HG02938 (cell line): ENCODE measurements around the gene GBF1.

Experiments used
- ATAC-seq: cut with Tn5 transposase; IDR thresholded peaks from one replicate; pipeline ENCODE4 v1.9.1; 2021; ENCODE audit warnings: mild to moderate bottlenecking, moderate library complexity; ENCODE audit not compliant: unreplicated experiment

GBF1 gene

DNA sequence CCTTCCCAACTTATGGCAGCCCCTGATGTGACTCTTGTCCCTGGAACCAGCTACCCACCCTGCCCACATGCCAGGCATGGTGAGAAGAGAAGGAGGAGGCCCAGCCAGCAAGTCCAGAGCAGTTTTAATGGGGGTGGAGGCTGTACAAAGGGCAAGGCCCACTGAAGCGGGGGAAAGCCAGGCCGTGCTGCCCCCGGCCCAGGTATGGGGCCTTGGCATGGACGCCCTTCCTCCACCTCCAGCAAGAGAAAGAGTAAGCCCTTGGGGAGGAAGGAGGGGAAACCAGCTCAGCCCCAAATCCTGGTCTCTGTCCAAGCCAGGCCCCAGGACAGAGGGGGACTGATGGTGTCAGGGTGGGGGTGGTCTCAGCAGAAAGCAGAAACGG is 157.2 kb downstream of the GBF1 start:
- ATAC-seq, result no peak

DNA sequence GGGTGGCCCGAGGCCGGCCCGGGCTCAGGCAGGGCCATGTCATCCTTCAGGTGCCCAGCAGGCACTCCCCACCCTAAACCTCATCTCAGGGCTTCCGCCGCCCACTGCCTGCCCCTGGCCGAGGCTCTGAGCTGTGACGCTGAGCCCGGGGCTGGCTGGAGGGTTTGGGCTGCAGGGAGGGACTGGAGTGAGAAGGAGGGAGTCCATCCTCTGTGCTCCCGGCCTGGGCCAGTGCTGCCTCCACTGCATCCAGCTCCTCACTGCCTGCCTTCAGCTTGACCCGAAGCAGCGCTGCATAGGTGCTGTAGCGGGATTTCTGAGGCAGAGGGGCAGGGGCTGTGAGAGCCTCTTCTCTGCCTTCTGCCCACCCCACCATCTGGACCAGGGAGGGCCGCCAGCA is 157.8 kb downstream of the GBF1 start:
- ATAC-seq, result no peak

DNA sequence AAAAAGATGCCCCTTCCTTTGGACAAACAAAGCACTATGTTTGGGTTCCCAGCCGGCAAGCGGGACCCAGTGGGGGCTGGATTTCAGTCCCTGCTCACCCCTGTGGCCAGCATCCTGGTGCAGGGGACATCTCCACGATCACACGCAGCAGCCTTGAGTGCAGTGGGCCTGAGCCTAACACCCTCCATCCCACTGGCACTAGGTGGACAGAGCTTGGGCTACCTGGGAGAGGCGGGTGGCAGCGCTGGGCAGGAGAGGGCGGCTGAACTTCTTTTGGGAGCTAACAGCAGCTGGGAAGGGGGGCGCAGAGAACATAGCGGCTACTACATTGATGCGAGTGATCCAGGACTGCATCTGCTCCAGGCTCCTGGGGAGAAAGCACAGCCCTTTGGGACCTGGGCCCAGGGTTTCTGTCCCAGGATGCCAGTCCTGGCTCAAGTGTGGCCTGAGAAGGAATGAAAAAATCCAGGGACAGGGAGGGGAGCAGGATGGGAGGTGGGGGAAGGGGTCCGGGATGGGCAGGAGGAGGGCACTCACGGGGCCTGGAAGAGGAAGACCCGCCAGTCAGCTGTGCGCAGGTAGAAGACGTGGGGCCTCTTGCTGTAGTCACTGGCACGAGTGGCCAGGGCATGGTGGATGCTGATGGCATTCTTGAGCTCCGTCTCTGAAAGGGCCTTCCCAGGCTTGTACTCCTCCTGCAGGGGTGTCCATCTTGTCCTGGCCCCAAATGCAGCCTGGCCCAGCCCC is 159.2 kb downstream of the GBF1 start:
- no peak for ATAC-seq

GRCh38 chr10:102405108-102405571 is 159.8 kb downstream of the GBF1 start:
- no peak for ATAC-seq

GRCh38 chr10:102405632-102406031 is 160.3 kb downstream of the GBF1 start:
- no peak for ATAC-seq

GRCh38 chr10:102406815-102407214 is 161.5 kb downstream of the GBF1 start:
- no peak for ATAC-seq

DNA sequence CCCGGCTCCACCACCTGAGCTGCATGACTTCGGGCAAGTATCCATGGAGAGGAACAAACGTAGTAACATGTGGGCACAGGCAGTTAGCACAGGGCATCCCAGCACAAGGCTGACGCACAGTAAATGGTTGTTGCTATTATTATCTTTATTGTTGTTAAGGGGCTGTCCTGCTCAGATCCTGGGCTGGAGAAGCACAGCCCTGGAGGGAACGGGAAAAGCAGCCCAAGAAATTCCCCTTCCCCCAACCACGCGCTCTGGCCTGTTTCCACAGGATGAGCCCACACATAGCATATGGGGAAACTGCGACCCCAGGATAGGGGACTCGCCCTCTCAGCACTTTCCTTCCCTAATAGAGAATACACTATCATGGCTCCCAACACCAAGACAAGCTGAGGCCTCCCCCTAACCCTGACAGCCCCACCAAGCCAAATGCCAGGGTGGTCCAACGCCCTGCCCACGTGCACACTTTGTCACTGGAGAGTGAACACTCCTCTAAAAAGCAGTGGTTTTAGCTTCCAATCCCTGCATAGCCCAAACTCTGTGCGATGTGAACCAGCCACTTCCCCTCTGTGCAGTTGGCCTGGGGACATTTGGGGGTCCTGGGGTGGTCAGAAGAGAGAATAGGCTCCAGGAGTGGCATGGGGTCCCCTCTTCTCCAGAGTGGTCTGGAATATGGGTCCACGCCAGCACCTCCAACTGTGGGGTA is 162.2 kb downstream of the GBF1 start:
- no peak for ATAC-seq

DNA sequence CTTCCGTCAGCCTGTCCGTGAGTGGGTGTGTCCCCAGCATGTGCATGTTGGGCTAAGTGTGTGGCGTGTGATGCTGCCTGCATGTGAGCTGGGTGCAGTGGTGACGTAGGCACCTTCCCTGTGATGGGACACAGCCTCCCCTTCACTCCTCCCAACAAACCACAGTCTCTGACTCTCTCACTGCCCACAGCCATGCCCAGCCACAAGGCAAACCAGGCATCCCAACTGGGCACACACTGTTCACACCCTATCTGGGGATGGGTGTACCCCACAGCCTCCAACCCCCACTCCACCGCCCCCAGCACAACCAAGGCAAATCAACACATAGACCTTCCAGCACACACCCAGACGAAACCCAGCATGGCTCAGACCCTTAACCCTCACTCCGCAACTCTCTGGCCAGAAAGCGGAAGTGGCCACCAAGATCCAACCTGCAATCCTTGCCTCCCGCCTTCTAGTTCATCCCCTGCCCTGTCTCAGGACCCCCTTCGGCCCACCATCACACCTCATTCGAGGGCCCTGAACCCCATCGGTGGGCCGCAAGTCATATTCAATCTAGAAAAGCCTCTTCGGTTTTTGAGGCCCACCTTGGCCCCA is 162.9 kb downstream of the GBF1 start:
- no peak for ATAC-seq

DNA sequence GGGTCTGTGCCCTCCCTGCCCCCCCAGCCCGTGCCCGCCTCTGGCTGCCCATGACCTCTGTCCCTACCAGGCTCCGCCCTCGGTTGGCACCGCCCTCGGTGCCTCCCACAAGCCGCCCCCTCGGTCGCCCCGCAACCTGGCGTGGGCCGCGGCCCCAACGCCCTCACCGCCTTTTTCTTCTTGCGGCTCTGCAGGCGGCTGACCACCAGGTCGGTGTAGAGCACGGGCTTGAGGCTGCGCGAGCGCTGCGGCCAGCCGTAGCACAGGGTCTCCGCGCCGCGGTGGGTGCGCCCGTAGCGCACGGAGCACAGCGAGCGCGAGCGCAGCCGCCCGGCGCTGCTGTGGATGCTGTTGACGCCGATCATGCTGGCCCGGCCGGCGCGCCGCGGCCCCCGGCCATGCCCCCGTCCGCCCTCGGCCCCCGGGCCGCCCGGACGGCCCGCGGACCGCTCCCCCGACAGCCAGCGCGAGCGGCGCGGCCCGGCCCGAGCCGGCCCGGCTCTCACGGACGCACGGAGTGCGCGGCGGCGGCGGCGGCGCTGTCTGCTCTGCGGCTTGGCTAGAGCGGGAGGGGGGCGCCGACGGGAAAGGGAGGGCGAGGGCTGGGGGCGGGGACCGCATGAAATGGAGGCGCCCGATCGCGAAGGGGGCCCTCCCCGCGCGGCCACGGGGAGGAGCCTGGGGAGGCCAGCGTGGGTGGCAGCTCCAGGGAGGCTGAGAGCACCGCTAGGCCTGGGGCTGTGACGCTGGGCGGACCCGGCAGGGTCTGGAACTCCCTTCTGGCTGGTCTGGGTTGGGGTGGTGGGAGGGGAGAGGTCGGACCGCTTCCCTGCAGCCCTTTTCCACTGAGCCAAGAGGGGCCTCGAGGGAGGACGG is 163.6 kb downstream of the GBF1 start:
- ATAC-seq, result no peak

DNA sequence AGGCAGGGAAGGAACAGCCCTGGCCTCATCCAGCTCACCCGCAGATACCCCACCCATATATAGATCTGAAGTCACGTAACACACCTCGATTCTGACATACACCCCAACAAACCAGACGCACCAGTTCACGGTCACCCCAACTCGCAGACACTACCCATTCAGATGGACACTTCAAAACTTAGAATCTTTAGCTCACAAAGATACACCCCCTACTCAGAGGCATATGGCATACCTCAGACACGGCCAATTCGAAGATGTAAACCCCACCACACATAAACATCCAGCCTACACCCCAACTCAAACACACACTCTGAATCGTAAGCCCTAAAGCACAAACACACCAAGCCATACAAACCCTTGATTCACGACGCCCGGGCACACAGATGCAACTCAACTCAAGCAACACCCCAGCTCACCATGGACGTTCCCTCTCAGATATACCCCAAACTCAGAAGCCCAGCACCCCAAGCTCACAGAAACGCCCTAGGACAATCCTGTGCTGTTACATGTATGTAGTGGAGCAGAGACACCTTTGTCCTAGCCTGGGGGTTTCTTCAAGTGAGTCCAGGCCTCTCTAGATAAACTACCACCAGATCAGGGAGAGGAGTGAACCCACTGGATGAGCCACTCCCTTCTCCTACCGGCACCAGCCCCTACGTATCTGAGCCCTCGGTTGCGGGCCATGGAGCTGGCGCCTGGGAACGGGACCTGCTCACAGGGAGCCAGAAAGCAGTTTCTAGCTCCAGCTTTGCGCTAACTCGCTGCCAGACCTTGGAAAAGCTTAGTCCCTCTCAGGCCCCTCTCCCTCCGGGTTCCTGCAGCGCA is 164.5 kb downstream of the GBF1 start:
- no peak for ATAC-seq

DNA sequence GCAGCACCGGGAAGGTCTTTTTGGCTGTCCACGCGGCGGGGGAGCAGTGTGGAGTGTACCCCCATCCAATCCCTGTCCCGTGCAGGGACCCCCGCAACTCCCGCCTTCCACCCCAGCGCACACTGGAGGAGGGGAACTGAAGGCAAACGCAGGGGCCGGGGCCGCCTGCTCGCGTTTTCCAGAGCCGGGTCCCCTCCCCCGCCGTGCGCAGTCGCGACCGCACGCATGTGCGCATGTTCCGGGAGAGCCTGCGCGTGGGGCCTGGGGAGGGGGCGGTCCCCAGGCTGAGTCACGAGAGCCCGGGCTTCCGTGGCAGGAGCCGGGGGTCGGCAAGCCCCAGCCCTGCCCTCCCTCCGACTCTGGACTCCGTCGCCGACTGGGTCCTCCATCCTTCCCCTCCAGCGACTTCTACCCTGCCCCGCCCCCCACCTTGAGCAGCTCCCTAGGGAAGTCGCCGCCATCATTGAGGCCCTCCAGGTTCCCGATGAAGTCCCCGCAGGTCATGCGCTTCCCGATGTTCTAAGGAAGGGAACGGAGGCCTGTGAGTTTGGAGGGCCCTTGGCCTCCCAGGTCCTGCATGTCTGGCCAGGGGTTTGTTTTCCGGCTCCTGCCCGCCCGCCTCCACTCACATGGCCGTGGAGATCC is 165.2 kb downstream of the GBF1 start:
- ATAC-seq, result no peak

DNA sequence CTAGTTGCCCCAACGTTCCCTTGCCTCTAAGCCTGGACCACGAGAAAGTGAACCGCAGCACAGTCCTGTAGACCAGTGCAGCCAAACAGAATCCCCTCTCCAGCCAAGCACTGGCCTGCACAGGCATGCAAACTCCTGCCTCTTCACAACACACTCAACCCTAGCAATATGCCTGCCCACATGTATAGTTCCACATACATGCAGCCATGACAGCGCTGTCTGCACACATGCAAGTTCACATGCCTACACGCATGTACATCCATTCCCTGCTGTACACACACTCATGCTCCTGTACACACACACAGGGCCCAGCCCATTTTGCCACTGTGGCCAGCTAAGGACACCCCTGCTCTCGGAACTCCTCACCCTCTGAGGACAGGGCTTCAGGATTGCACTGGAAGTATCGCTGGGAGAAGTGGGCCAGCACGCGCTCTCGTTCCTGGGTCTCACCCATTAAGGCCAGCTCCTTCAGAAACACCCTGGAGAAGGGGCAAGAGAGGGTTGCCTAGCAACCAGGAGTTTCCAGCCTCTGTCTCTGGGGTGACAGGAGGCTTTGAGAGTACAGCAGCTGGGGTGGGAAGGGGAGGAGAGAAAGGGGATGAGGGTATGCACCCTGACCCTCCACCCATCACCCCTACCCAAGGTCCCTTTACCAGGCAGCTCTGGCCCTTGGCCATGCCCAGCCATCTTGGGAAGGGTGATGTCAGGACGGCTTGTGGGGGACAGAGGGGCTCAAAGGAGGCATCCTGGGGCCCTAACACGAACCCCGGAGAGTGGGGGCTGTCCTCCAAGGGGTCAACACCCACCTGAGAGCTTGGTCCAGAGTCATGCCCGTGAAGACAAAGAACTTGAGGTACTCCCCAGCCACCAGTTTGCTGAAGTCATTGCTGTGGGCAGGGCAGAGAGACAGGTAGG is 166.3 kb downstream of the GBF1 start:
- no peak for ATAC-seq

DNA sequence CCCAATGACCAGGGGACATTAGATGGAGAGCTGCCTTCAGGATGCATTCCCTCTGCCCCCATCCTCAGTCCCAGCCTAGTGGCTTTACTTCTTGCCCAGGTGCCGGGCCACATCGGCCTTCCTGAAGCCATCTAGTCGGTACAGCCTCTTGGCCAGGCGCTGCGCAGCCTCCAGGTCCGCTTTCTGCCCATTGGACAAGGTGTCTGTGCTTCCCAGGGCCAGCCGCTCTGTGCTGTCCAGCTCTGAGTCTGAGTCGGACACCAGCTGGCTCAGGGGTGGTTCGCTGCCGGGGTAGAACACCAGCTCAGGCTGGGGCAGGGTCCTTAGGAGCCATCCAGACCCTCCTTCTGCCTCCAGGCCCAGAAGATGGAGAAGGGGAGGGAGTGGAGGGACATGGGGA is 167.0 kb downstream of the GBF1 start:
- ATAC-seq, result no peak

DNA sequence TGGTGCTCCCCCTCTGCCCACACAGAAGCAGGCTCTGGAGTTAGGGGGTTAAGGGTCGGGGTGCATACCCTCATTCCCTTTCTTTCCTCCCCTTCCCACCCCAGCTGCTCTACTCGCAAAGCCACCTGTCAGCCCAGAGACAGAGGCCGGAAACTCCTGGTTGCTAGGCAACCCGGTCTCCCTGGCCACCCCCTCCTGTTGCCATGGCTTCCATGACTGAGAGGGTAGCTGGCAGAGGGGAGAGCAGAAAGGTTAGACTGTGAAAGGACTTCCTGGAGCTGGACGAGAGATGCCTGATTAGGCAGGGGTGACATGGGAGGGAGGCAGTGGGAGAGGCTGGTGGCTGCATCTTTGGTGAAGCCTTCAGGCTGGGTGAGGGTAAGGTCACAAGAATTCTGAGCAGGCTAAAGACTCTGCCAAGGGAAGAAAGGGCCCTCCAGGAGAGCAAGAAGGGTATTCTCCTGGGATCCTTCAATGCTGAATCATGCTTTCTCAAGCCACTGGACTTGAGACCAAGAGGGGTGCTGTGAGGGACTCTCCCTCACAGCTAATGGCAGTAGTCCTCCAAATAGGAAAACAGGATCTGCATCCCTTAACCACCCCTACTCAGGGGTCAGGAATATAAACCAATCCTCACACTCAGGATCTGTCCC is 167.8 kb downstream of the GBF1 start:
- ATAC-seq, result no peak

DNA sequence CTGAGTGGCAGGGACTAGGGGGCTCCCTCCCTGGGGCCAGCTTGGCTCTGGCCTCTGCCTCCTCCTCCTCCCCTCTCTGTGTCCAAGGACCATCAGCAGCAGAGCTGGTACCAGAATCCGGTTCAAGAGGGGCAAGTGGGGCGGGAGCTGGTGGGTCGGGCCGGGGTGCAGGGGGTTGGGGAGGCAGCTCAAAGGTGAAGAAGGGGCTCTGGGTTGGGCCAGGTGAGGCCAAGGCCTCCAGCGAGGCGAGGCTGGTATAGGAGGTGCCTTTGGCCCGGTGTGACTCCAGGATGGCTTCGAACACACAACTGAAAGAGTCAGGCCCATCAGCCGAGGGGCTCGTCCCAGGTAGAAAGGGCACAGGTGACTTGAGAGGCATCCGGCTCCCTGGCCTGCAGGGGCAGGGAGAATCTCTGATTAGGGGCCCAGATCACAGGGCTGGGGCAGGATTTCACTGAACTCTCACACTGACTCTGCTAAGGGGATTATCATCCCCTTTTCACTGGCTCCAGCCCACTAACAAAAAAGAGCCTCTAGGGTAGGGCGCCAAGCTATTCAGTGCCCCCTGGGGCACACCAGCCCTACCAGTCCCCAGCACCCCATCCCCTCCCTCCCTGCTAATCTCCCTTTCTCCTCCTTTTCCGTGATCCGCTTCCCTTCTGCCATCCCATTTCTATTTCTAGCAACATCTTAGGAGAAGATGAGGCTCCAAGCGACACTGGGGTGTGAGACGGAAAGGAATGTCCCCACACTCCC is 168.7 kb downstream of the GBF1 start:
- no peak for ATAC-seq

- no peak for ATAC-seq
Measured at GRCh38 chr10:102414749-102415148, 169.4 kb downstream of the GBF1 start.

- ATAC-seq, result no peak
Measured at GRCh38 chr10:102416283-102416682, 171.0 kb downstream of the GBF1 start.

DNA sequence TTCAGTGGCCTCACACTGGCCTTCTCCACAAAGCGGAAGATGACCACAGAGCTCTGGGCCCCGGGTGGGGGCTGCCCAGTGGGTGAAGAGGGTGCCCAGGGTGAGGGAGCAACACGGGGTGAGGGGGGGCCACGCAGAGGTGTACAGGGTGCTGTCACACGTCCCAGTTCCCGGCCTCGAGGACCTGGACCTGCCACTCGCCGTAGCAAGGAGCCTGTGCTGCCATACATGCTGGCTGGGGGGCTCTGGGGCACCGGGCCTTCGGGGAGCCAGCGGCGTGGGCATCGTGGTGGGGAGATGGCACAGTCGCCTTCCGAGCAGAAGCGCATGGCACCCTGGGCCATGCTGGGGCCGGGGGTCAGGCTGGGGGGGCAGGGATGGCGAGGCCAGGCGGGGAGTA is 171.4 kb downstream of the GBF1 start:
- no peak for ATAC-seq
